Skeletal muscle satellite cell (primary cell): Measurements from ENCODE around the gene ADARB2.

ENCODE experiments used
- H3K27me3 ChIP-seq: 2 replicates; pipeline ENCODE4 v1.7.0; 2013; ENCODE audit warnings: low read length; ENCODE audit not compliant: control insufficient read depth, insufficient read depth
- H3K36me3 ChIP-seq: 2 replicates; pipeline ENCODE4 v1.7.0; 2013; ENCODE audit warnings: mild to moderate bottlenecking, control low read depth, low read length; ENCODE audit not compliant: insufficient read depth
- H3K4me1 ChIP-seq: 2 replicates; pipeline ENCODE4 v1.7.0; 2013; ENCODE audit warnings: low read length; ENCODE audit not compliant: control insufficient read depth, insufficient read depth
- H3K4me2 ChIP-seq: 2 replicates; pipeline ENCODE4 v1.7.0; 2013; ENCODE audit warnings: mild to moderate bottlenecking, low read length
- H3K4me3 ChIP-seq: 2 replicates; pipeline ENCODE4 v1.7.0; 2013; ENCODE audit warnings: low read length
- H3K9ac ChIP-seq: 2 replicates; pipeline ENCODE4 v1.7.0; 2013; ENCODE audit warnings: mild to moderate bottlenecking, low read depth, low read length, moderate library complexity
- H3K9me3 ChIP-seq: replicated peaks from 2 replicates; pipeline ENCODE4 v1.7.0; 2013; ENCODE audit warnings: mild to moderate bottlenecking, control low read depth, low read length

ADARB2 gene

DNA sequence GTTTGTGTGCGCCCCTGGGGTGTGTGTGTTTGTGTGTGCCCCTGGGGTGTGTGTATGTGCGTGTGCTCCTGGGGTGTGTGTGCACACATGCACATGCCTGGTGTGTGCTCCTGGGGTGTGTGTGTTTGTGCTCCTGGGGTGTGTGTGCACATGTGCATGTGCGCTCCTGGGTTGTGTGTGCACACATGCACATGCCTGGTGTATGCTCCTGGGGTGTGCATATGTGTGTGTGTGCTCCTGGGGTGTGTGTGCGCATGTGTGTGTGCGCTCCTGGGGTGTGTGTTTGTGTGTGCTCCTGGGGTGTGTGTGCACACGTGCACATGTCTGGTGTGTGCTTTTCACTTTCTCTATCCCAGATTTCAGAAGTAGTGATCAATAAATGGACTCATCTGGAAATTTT is 360.1 kb downstream of the ADARB2 start:
- H3K4me2 ChIP-seq = no peak overlapping the region
- no peak overlapping the region for H3K9ac ChIP-seq
- H3K9me3 ChIP-seq = peaks cover 11% of the 10 kb centered on the region
- no peaks in the 10 kb centered on the region for H3K4me1 ChIP-seq
- no peaks in the 10 kb centered on the region for H3K27me3 ChIP-seq
- no peak overlapping the region for H3K4me3 ChIP-seq
- no peaks in the 10 kb centered on the region for H3K36me3 ChIP-seq

GRCh38 chr10:1376384-1376945 is 360.9 kb downstream of the ADARB2 start:
- Histone ChIP-seq H3K4me2 (no peak overlapping the region), H3K9ac (no peak overlapping the region), H3K4me1 (no peaks in the 10 kb centered on the region), H3K4me3 (no peak overlapping the region), H3K27me3 (no peaks in the 10 kb centered on the region), H3K36me3 (no peaks in the 10 kb centered on the region), H3K9me3 (peaks cover 11% of the 10 kb centered on the region)

GRCh38 chr10:1375346-1376170 is 361.8 kb downstream of the ADARB2 start:
- H3K27me3 ChIP-seq = no peaks in the 10 kb centered on the region
- H3K9me3 ChIP-seq = peaks cover 11% of the 10 kb centered on the region
- no peak overlapping the region for H3K9ac ChIP-seq
- no peak overlapping the region for H3K4me3 ChIP-seq
- no peaks in the 10 kb centered on the region for H3K36me3 ChIP-seq
- H3K4me1 ChIP-seq = no peaks in the 10 kb centered on the region
- no peak overlapping the region for H3K4me2 ChIP-seq

DNA sequence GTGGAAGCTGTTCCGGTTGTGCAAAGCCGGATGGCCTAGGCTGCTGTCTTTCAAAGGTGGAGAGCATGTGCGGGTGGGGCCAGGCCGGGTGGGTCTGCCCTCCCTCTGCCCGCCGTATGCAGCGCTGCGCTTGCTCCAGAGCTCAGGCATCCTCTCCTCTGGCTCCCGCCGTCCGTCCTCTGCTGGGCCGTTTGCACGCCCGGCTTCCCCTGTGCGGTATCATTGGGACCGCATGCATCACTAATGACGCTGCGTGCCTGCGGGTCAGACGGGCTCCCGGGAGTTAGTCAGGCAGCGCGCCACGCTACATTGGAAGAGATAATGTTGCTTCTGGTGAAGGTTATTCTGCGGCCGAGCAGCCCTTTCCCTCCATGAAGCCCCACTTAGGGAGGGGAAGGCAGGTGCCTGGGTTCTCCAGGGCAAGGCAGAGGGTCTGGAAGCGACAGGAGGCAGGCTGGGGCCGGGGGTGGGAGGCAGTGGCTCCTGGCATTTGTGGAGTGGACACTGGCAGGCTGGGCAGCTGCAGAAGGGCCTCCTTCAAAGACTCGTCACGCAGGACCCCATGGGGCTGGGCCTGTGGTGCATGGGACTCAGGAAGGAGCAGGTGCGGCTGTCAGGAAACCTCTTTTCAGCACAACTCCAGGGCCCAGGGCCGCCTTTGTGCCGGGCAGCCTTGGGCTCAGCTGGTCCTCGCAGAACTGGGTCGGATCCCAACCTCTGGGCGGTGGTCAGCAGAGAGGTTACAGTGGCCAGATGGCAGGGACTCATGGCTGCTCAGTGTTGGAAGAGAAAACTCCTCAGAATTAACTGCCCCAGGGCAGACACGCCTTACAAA is 362.6 kb downstream of the ADARB2 start:
- Histone ChIP-seq H3K27me3 (no peaks in the 10 kb centered on the region), H3K36me3 (no peaks in the 10 kb centered on the region), H3K4me3 (no peak overlapping the region), H3K9ac (no peak overlapping the region), H3K4me1 (no peaks in the 10 kb centered on the region), H3K4me2 (no peak overlapping the region), H3K9me3 (peaks cover 11% of the 10 kb centered on the region)

GRCh38 chr10:1373287-1373686 is 364.0 kb downstream of the ADARB2 start:
- H3K4me2 ChIP-seq = no peak overlapping the region
- peaks cover 11% of the 10 kb centered on the region for H3K9me3 ChIP-seq
- no peaks in the 10 kb centered on the region for H3K4me1 ChIP-seq
- no peaks in the 10 kb centered on the region for H3K27me3 ChIP-seq
- H3K9ac ChIP-seq = no peak overlapping the region
- no peaks in the 10 kb centered on the region for H3K36me3 ChIP-seq
- no peak overlapping the region for H3K4me3 ChIP-seq

DNA sequence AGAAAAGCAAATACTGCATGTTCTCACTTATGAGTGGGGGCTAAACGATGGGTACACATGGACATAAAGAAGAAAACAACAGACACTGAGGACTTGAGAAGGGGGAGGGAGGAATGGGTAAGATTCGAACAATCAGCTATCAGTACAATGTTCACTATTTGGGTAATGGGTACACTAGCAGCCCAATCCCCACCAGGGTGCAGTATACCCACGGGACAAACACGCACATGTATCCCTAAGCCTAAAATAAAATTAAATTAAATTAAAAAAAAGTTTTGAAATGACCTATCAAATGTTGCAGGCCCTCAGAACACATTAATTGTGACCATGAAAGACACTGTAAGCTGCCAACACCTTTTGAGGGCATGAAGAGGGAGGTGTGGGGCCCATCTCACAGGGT is 365.1 kb downstream of the ADARB2 start:
- no peaks in the 10 kb centered on the region for H3K27me3 ChIP-seq

GRCh38 chr10:1370298-1370697 is 367.0 kb downstream of the ADARB2 start:
- no peak overlapping the region for H3K9ac ChIP-seq

More for the DNA sequence above, 365.1 kb downstream of the ADARB2 start:
- Histone ChIP-seq H3K36me3 (no peaks in the 10 kb centered on the region), H3K9ac (no peak overlapping the region), H3K4me2 (no peak overlapping the region), H3K9me3 (peaks cover 6% of the 10 kb centered on the region), H3K4me1 (no peaks in the 10 kb centered on the region), H3K4me3 (no peak overlapping the region)

DNA sequence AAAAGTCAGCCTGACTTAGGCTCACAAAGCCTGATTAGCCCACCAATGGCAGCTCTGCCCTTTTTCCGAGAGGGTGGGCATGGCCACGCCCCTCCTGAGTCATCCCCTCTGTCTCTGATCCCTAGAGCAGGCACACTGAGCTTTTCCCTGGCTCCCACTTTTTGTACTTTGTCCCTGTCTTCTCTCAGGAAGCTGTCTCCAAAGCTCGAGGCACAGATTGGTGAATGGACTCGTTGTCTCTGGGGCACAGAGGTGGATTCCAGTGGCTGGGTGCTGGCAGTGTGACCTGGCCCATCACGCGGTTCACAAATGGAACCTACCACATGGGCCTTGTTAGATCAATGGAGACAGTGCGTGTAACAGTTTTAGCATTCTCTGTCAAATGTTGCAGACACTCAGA is 367.7 kb downstream of the ADARB2 start:
- Histone ChIP-seq H3K36me3 (no peaks in the 10 kb centered on the region), H3K4me2 (no peak overlapping the region), H3K9ac (no peak overlapping the region), H3K4me1 (no peaks in the 10 kb centered on the region), H3K9me3 (no peaks in the 10 kb centered on the region), H3K27me3 (no peaks in the 10 kb centered on the region), H3K4me3 (no peak overlapping the region)

More at GRCh38 chr10:1370298-1370697, 367.0 kb downstream of the ADARB2 start:
- no peak overlapping the region for H3K4me2 ChIP-seq
- no peaks in the 10 kb centered on the region for H3K36me3 ChIP-seq
- H3K27me3 ChIP-seq = no peaks in the 10 kb centered on the region
- H3K4me3 ChIP-seq = no peak overlapping the region
- peaks cover under 1% of the 10 kb centered on the region for H3K9me3 ChIP-seq
- H3K4me1 ChIP-seq = no peaks in the 10 kb centered on the region

- H3K27me3 ChIP-seq = no peaks in the 10 kb centered on the region
- no peaks in the 10 kb centered on the region for H3K9me3 ChIP-seq
- H3K4me2 ChIP-seq = no peak overlapping the region
- no peak overlapping the region for H3K9ac ChIP-seq
- no peaks in the 10 kb centered on the region for H3K4me1 ChIP-seq
- H3K4me3 ChIP-seq = no peak overlapping the region
- H3K36me3 ChIP-seq = no peaks in the 10 kb centered on the region
Measured at GRCh38 chr10:1369197-1369596, 368.1 kb downstream of the ADARB2 start.

DNA sequence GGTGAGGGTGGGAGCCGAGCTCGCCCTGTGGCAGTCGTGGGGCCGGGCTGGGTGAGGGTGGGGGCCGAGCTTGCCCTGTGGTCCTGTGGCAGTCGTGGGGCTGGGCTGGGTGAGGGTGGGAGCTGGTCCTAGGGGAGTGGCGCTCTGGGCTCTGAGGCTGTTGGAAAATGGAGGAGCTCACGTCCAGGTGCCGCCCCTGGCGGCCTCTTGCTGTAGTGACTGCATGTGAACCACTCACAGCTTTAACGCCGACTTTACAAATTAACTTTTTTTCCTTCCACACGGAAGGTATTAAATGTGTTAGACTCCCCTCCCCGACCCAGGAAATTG is 368.5 kb downstream of the ADARB2 start:
- H3K4me2 ChIP-seq = no peak overlapping the region
- H3K4me1 ChIP-seq = no peaks in the 10 kb centered on the region
- no peaks in the 10 kb centered on the region for H3K9me3 ChIP-seq
- no peak overlapping the region for H3K4me3 ChIP-seq
- no peaks in the 10 kb centered on the region for H3K27me3 ChIP-seq
- H3K36me3 ChIP-seq = no peaks in the 10 kb centered on the region
- no peak overlapping the region for H3K9ac ChIP-seq

GRCh38 chr10:1367938-1368841 is 369.1 kb downstream of the ADARB2 start:
- no peaks in the 10 kb centered on the region for H3K27me3 ChIP-seq
- H3K36me3 ChIP-seq = no peaks in the 10 kb centered on the region
- H3K4me2 ChIP-seq = no peak overlapping the region
- H3K9ac ChIP-seq = no peak overlapping the region
- H3K4me3 ChIP-seq = no peak overlapping the region
- no peaks in the 10 kb centered on the region for H3K4me1 ChIP-seq
- H3K9me3 ChIP-seq = no peaks in the 10 kb centered on the region
